ENCODE results near the gene NSRP1.
"Not testable (repeated sequence)": the region's sequence is repeated elsewhere in the genome, so short reads cannot be mapped to it uniquely, and the experiment has no call there.

The NSRP1 gene

DNA sequence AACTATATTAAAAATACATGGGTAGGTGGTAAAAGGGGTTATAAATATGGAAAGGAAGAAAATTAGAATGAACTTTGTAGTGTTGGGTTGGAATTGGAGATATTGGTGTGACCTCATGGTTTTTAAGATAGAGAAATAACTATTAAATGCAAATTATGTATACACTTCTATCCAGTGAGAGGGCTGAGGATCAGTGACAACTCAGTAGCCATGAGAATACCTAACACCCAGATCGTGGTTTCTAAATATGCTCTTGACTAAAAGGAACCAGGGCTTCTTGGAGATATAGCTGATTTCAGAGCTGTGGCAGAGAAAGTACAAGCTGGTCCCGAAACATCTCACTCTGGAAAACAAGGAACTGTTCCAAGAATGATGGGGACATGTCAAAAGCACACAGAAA lies 74.5 kb downstream of the NSRP1 start:
- H3K4me1 ChIP-seq (ENCODE audit: control insufficient read depth, insufficient read depth, low read length) = no peaks in the 10 kb centered on the region
- no peak overlapping the region for H3K4me3 ChIP-seq (ENCODE audit: low read depth, low read length)
- no peaks in the 10 kb centered on the region for H3K36me3 ChIP-seq (ENCODE audit: control insufficient read depth, insufficient read depth, low read length)
- H3K9me3 ChIP-seq (ENCODE audit: control insufficient read depth, insufficient read depth, low read length) = no peaks in the 10 kb centered on the region
- H3K27me3 ChIP-seq (ENCODE audit: control insufficient read depth, insufficient read depth, low read length) = no peaks in the 10 kb centered on the region
- no peak overlapping the region for H3K9ac ChIP-seq (ENCODE audit: low read depth, low read length)

DNA sequence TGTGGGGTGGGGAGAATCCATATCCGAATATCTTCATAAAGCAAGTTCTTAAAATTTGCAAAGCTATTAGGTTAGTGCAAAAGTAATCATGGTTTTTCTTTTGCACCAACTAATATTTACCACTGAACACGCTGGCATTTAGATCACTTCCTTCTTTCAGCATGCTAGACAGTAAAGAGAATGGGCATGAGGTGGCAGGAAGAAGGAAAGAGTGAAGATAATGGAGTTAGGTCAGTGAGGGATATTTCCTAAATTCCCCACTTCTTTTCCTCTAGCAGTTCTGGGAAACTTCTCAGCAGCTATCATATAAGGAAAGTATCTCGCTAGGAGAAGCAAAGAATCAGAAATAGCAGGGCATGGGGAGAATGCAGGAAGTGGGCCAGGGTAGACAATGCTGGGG lies 79.9 kb downstream of the NSRP1 start:
- Histone ChIP-seq H3K4me3 (ENCODE audit: low read depth, low read length) (no peak overlapping the region), H3K27me3 (ENCODE audit: control insufficient read depth, insufficient read depth, low read length) (no peaks in the 10 kb centered on the region), H3K4me1 (ENCODE audit: control insufficient read depth, insufficient read depth, low read length) (no peaks in the 10 kb centered on the region), H3K36me3 (ENCODE audit: control insufficient read depth, insufficient read depth, low read length) (no peaks in the 10 kb centered on the region), H3K9me3 (ENCODE audit: control insufficient read depth, insufficient read depth, low read length) (no peaks in the 10 kb centered on the region), H3K9ac (ENCODE audit: low read depth, low read length) (no peak overlapping the region)

DNA sequence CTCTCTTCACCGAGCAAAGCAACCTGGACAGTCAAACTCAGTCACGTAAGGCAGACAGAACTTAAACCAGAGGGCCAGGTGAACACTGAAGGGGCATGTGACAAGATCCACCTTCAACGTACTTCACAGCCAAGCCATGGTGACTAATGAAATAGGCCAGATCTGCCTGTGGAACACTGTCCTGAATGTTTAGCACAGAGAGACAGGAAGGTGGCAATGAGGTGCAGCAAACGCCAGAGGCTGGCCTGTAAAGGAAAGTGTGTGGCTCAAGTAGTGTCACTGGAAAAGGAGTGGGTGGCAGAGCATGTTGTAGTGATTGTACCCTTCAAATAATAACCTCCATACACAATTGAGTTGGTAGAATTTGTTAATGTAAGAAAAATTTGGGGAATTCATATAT lies 80.8 kb downstream of the NSRP1 start:
- H3K9ac ChIP-seq (ENCODE audit: low read depth, low read length) = no peak overlapping the region
- no peaks in the 10 kb centered on the region for H3K9me3 ChIP-seq (ENCODE audit: control insufficient read depth, insufficient read depth, low read length)
- no peaks in the 10 kb centered on the region for H3K36me3 ChIP-seq (ENCODE audit: control insufficient read depth, insufficient read depth, low read length)
- H3K4me1 ChIP-seq (ENCODE audit: control insufficient read depth, insufficient read depth, low read length) = no peaks in the 10 kb centered on the region
- no peak overlapping the region for H3K4me3 ChIP-seq (ENCODE audit: low read depth, low read length)
- H3K27me3 ChIP-seq (ENCODE audit: control insufficient read depth, insufficient read depth, low read length) = no peaks in the 10 kb centered on the region

DNA sequence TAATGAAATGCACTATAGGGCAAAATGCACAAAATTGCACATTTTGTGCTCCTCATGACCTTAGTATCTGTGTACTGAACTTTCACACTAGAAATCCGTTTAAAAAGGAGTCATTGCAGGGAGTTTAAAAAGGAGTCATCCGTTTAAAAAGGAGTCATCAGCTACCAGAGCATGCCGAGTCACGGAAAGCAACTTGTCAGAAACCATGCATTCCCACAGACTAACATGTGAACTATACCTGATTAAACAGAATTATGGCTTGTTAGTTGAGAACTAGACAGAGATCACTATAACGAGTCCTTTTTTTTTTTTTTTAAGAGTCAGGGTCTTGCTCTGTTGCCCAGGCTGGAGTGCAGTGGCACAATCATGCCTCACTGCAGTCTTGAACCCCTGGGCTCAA lies 83.0 kb downstream of the NSRP1 start:
- H3K36me3 ChIP-seq (ENCODE audit: control insufficient read depth, insufficient read depth, low read length) = no peaks in the 10 kb centered on the region
- H3K9ac ChIP-seq (ENCODE audit: low read depth, low read length) = no peak overlapping the region
- no peaks in the 10 kb centered on the region for H3K27me3 ChIP-seq (ENCODE audit: control insufficient read depth, insufficient read depth, low read length)
- H3K4me1 ChIP-seq (ENCODE audit: control insufficient read depth, insufficient read depth, low read length) = no peaks in the 10 kb centered on the region
- H3K4me3 ChIP-seq (ENCODE audit: low read depth, low read length) = no peak overlapping the region
- no peaks in the 10 kb centered on the region for H3K9me3 ChIP-seq (ENCODE audit: control insufficient read depth, insufficient read depth, low read length)

DNA sequence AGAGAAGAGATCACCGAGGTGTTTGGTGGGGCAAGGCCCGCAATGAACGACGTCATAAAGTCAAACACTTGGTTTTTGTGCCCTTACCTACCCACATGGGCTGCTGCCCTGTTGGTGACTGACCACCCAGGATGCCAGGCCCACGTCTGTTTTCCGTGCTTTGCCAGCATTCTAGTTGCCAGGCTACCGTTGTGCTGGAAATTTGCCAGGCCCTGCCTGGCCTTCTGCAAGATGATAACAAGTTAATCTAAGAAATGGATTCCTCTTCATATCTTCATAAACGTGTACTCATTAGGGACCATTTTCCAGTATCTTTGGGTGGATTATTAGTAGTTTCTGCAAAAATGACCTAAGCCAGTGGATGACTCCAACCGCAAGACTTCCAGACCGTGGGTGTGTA lies 83.5 kb downstream of the NSRP1 start:
- H3K4me1 ChIP-seq (ENCODE audit: control insufficient read depth, insufficient read depth, low read length) = no peaks in the 10 kb centered on the region
- no peak overlapping the region for H3K9ac ChIP-seq (ENCODE audit: low read depth, low read length)
- H3K4me3 ChIP-seq (ENCODE audit: low read depth, low read length) = no peak overlapping the region
- H3K27me3 ChIP-seq (ENCODE audit: control insufficient read depth, insufficient read depth, low read length) = no peaks in the 10 kb centered on the region
- H3K36me3 ChIP-seq (ENCODE audit: control insufficient read depth, insufficient read depth, low read length) = no peaks in the 10 kb centered on the region
- no peaks in the 10 kb centered on the region for H3K9me3 ChIP-seq (ENCODE audit: control insufficient read depth, insufficient read depth, low read length)

DNA sequence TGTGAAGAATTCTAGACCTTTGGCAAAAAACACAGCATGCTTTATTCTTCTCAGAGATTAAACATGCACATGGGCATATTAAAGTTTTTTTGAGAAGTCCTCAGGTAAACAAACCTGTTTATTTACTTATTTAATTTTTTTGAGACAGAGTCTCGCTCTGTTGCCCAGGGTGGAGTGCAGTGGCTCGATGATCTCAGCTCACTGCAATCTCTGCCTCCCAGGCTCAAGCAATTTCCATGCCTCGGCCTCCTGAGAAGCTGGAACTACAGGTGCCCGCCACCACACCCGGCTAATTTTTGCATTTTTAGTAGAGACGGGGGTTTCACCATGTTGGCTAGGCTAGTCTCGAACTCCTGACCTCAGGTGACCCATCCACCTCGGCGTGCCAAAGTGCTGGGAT lies 84.0 kb downstream of the NSRP1 start:
- H3K27me3 ChIP-seq (ENCODE audit: control insufficient read depth, insufficient read depth, low read length); H3K4me3 ChIP-seq (ENCODE audit: low read depth, low read length); H3K36me3 ChIP-seq (ENCODE audit: control insufficient read depth, insufficient read depth, low read length); H3K4me1 ChIP-seq (ENCODE audit: control insufficient read depth, insufficient read depth, low read length); H3K9me3 ChIP-seq (ENCODE audit: control insufficient read depth, insufficient read depth, low read length); H3K9ac ChIP-seq (ENCODE audit: low read depth, low read length): not testable (repeated sequence)

DNA sequence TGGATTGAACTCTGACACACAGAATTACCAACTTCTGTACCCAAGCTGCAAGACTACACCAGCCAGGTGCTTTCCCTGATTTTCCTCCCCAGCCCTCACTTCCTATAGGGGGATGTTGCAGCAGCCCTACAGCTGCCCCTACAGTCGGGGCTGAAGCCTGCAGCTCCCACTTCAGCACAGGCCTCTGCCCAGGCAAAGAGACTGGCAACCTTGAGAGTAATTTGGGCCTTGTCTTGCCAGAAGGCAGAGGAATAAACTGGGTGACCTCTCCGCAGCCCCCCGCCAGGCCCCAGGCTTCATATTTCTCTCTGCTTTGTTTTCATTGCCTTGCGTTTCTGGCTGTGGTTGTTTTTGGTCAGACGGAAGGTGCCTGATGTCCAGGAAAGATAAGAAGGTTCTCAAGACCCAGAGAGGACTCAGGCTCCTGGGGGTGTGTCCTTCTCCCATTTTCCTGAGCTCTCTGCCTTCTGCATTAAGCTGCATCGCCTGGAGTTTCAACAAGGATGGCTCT lies 86.9 kb downstream of the NSRP1 start:
- Histone ChIP-seq H3K27me3 (ENCODE audit: control insufficient read depth, insufficient read depth, low read length) (no peaks in the 10 kb centered on the region), H3K9me3 (ENCODE audit: control insufficient read depth, insufficient read depth, low read length) (no peaks in the 10 kb centered on the region), H3K4me3 (ENCODE audit: low read depth, low read length) (no peak overlapping the region), H3K36me3 (ENCODE audit: control insufficient read depth, insufficient read depth, low read length) (no peaks in the 10 kb centered on the region), H3K9ac (ENCODE audit: low read depth, low read length) (no peak overlapping the region), H3K4me1 (ENCODE audit: control insufficient read depth, insufficient read depth, low read length) (no peaks in the 10 kb centered on the region)

DNA sequence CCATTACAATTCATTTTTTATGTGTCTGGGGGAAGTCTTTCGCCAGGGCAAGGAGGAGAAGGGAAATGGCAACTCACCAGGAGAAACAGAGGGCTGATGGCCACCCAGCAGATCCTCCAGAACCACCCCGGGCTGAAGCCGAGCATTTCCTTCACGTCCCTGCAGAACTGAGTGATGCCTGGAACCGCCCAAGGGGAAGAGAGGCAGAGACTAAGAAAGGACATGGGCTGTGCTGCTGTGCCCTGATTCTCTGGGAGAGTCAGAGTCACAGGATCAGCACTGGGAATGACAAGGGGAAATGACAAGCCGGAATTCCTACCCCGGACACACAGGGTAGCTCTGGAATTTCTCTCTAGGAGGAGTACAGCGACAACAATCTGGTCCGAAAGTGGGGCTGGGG lies 91.0 kb downstream of the NSRP1 start:
- no peaks in the 10 kb centered on the region for H3K9me3 ChIP-seq (ENCODE audit: control insufficient read depth, insufficient read depth, low read length)
- H3K36me3 ChIP-seq (ENCODE audit: control insufficient read depth, insufficient read depth, low read length) = no peaks in the 10 kb centered on the region
- H3K9ac ChIP-seq (ENCODE audit: low read depth, low read length) = no peak overlapping the region
- H3K4me3 ChIP-seq (ENCODE audit: low read depth, low read length) = no peak overlapping the region
- H3K4me1 ChIP-seq (ENCODE audit: control insufficient read depth, insufficient read depth, low read length) = no peaks in the 10 kb centered on the region
- H3K27me3 ChIP-seq (ENCODE audit: control insufficient read depth, insufficient read depth, low read length) = no peaks in the 10 kb centered on the region

DNA sequence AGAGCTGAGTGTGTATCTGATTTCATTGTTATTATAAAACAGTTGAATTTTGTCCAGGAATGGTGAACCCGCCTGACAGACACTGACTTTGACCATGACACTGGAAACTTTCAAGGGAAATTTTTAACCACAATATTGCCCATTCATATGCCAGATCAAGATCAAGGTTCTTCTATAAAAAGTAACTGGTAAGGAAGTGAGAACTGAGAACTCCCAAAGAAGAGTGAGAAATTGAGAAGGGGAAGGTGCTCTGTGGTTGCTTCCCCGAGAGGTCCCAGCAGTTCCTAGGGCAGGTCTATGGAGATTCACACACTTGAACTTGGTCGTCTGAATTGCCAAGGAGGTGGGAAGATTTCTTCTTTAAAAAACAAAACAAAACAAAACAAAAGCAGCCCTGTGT lies 91.6 kb downstream of the NSRP1 start:
- Histone ChIP-seq H3K9me3 (ENCODE audit: control insufficient read depth, insufficient read depth, low read length) (no peaks in the 10 kb centered on the region), H3K27me3 (ENCODE audit: control insufficient read depth, insufficient read depth, low read length) (no peaks in the 10 kb centered on the region), H3K36me3 (ENCODE audit: control insufficient read depth, insufficient read depth, low read length) (no peaks in the 10 kb centered on the region), H3K4me3 (ENCODE audit: low read depth, low read length) (no peak overlapping the region), H3K9ac (ENCODE audit: low read depth, low read length) (no peak overlapping the region), H3K4me1 (ENCODE audit: control insufficient read depth, insufficient read depth, low read length) (no peaks in the 10 kb centered on the region)

DNA sequence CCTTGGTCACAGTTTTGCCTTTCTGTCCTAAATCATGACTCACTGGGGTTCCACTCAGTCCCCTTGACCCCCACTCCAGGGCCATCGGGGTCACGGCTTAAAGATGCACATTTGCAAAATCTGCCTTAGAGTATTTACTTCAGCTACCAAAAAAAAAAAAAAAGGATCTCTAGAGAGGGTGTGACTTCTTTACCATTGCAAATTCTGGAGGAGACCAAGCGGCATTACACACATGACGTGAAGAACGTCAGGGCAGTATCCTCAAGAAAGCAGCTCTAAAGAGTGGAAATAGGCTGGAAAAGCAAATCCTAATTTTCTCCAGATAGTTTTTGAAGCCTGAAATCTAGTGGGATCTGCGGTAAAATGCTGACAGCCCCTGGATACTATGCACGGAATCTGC lies 93.3 kb downstream of the NSRP1 start:
- Histone ChIP-seq H3K4me3 (ENCODE audit: low read depth, low read length) (no peak overlapping the region), H3K9ac (ENCODE audit: low read depth, low read length) (no peak overlapping the region), H3K27me3 (ENCODE audit: control insufficient read depth, insufficient read depth, low read length) (no peaks in the 10 kb centered on the region), H3K4me1 (ENCODE audit: control insufficient read depth, insufficient read depth, low read length) (no peaks in the 10 kb centered on the region), H3K36me3 (ENCODE audit: control insufficient read depth, insufficient read depth, low read length) (no peaks in the 10 kb centered on the region), H3K9me3 (ENCODE audit: control insufficient read depth, insufficient read depth, low read length) (no peaks in the 10 kb centered on the region)

DNA sequence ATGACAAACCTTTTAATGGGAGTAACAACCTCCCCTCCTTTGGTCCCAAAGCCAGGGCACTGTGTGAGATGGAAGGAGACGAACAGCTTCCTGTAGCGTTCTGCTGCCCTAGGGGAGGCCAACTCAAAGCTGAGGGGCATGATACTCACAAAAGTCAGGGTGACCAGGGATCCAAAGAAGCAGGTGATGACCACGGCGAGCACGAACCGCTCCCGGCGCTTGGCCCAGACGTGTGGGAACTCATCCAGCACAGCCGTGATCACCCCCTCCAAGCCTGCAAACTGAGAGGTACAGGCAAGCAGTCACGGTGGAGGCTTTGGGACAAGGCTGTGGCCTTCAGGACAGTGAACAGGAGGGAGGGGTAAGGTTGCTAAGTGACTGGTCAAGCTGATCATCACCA lies 93.8 kb downstream of the NSRP1 start:
- no peaks in the 10 kb centered on the region for H3K36me3 ChIP-seq (ENCODE audit: control insufficient read depth, insufficient read depth, low read length)
- no peaks in the 10 kb centered on the region for H3K27me3 ChIP-seq (ENCODE audit: control insufficient read depth, insufficient read depth, low read length)
- no peak overlapping the region for H3K9ac ChIP-seq (ENCODE audit: low read depth, low read length)
- no peak overlapping the region for H3K4me3 ChIP-seq (ENCODE audit: low read depth, low read length)
- H3K4me1 ChIP-seq (ENCODE audit: control insufficient read depth, insufficient read depth, low read length) = no peaks in the 10 kb centered on the region
- H3K9me3 ChIP-seq (ENCODE audit: control insufficient read depth, insufficient read depth, low read length) = no peaks in the 10 kb centered on the region

DNA sequence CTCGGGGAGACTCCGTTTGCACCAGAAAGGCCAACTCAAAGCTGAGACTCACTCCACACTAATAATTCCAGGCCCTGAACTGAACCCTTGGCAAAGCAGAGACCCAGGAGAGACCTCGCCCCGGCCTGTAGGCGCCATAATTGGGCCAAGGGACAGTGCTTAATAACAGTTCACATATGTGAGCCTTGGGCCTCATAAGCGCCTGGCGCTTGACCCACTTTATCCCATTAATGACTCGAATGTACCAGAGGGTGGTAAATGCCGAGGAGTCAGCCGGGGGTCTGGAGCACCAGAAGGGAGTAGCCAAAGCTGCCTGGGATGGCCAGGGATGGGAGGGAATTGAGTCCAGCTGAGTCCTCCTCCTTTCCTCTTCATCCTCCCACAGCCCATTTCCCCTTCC lies 94.3 kb downstream of the NSRP1 start:
- no peak overlapping the region for H3K9ac ChIP-seq (ENCODE audit: low read depth, low read length)
- no peaks in the 10 kb centered on the region for H3K4me1 ChIP-seq (ENCODE audit: control insufficient read depth, insufficient read depth, low read length)
- no peak overlapping the region for H3K4me3 ChIP-seq (ENCODE audit: low read depth, low read length)
- H3K27me3 ChIP-seq (ENCODE audit: control insufficient read depth, insufficient read depth, low read length) = no peaks in the 10 kb centered on the region
- no peaks in the 10 kb centered on the region for H3K9me3 ChIP-seq (ENCODE audit: control insufficient read depth, insufficient read depth, low read length)
- H3K36me3 ChIP-seq (ENCODE audit: control insufficient read depth, insufficient read depth, low read length) = no peaks in the 10 kb centered on the region

DNA sequence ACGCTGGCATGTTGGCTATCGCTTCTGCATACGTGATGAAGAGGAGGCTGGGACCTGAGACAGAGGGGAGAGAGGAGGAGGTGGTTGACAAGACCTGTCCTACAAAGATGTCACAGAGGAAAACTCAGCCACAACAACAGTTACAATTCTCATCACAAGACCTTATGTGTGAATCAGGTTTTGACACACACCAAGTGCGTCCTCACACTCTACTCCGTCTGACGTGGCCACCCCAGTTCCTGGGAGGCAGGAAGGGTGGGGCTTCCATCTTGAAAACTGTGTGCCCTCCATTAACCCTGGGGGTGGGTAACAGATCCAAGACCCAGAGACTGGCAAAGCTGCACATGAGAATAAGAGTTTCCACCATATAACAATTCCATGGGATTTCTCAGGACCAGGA lies 94.8 kb downstream of the NSRP1 start:
- H3K36me3 ChIP-seq (ENCODE audit: control insufficient read depth, insufficient read depth, low read length) = no peaks in the 10 kb centered on the region
- no peaks in the 10 kb centered on the region for H3K27me3 ChIP-seq (ENCODE audit: control insufficient read depth, insufficient read depth, low read length)
- no peak overlapping the region for H3K4me3 ChIP-seq (ENCODE audit: low read depth, low read length)
- peaks cover 2% of the 10 kb centered on the region for H3K4me1 ChIP-seq (ENCODE audit: control insufficient read depth, insufficient read depth, low read length)
- no peaks in the 10 kb centered on the region for H3K9me3 ChIP-seq (ENCODE audit: control insufficient read depth, insufficient read depth, low read length)
- no peak overlapping the region for H3K9ac ChIP-seq (ENCODE audit: low read depth, low read length)
